IPS-20b (cell line): ENCODE data around the gene ADAMTS6.

Source experiments
- H3K27ac ChIP-seq: one replicate; pipeline ENCODE4 v1.5.1; 2013; ENCODE audit warnings: low read length
- H3K27me3 ChIP-seq: 2 replicates; pipeline ENCODE4 v1.6.1; 2013; ENCODE audit warnings: mild to moderate bottlenecking, low read length, inconsistent platforms; ENCODE audit not compliant: insufficient read depth
- H3K36me3 ChIP-seq: 2 replicates; pipeline ENCODE4 v1.6.1; 2013; ENCODE audit warnings: low read depth, mild to moderate bottlenecking, inconsistent platforms, low read length, moderate library complexity; ENCODE audit not compliant: insufficient read depth
- H3K4me1 ChIP-seq: 2 replicates; pipeline ENCODE4 v1.6.1; 2013; ENCODE audit warnings: mild to moderate bottlenecking, control low read depth, inconsistent platforms, low read length, moderate library complexity; ENCODE audit not compliant: insufficient read depth
- H3K4me3 ChIP-seq: 2 replicates; pipeline ENCODE4 v1.5.1; 2013; ENCODE audit warnings: mild to moderate bottlenecking, low read length, inconsistent platforms
- H3K9ac ChIP-seq: 2 replicates; pipeline ENCODE4 v1.6.1; 2013; ENCODE audit warnings: low read depth, mild to moderate bottlenecking, inconsistent platforms, low read length, moderate library complexity
- H3K9me3 ChIP-seq: 2 replicates; pipeline ENCODE4 v1.6.1; 2013; ENCODE audit warnings: mild to moderate bottlenecking, low read depth, low read length, inconsistent platforms; ENCODE audit not compliant: insufficient read depth

Gene ADAMTS6

GRCh38 chr5:65468633-65469032, 13.1 kb downstream of the ADAMTS6 start:
- Histone ChIP-seq H3K27ac (no peak overlapping the region), H3K9ac (no peak overlapping the region), H3K27me3 (no peaks in the 10 kb centered on the region), H3K4me3 (no peak overlapping the region), H3K4me1 (no peaks in the 10 kb centered on the region), H3K9me3 (no peaks in the 10 kb centered on the region), H3K36me3 (no peaks in the 10 kb centered on the region)

- Histone ChIP-seq H3K4me3 (no peak overlapping the region), H3K9me3 (no peaks in the 10 kb centered on the region), H3K27ac (no peak overlapping the region), H3K27me3 (no peaks in the 10 kb centered on the region), H3K36me3 (no peaks in the 10 kb centered on the region), H3K9ac (no peak overlapping the region), H3K4me1 (no peaks in the 10 kb centered on the region)
These were observed 19.5 kb downstream of the ADAMTS6 start for GRCh38 chr5:65462139-65462705.

GRCh38 chr5:65461490-65461889, 20.2 kb downstream of the ADAMTS6 start:
- Histone ChIP-seq H3K9me3 (no peaks in the 10 kb centered on the region), H3K9ac (no peak overlapping the region), H3K27me3 (no peaks in the 10 kb centered on the region), H3K36me3 (no peaks in the 10 kb centered on the region), H3K4me1 (no peaks in the 10 kb centered on the region), H3K4me3 (no peak overlapping the region), H3K27ac (no peak overlapping the region)

GRCh38 chr5:65459995-65460394, 21.7 kb downstream of the ADAMTS6 start:
- Histone ChIP-seq H3K36me3 (no peaks in the 10 kb centered on the region), H3K27me3 (no peaks in the 10 kb centered on the region), H3K4me3 (no peak overlapping the region), H3K4me1 (no peaks in the 10 kb centered on the region), H3K27ac (no peak overlapping the region), H3K9ac (no peak overlapping the region), H3K9me3 (no peaks in the 10 kb centered on the region)

- H3K27ac ChIP-seq, result no peak overlapping the region
- H3K9me3 ChIP-seq, result no peaks in the 10 kb centered on the region
- H3K27me3 ChIP-seq, result no peaks in the 10 kb centered on the region
- H3K4me1 ChIP-seq, result no peaks in the 10 kb centered on the region
- no peak overlapping the region for H3K4me3 ChIP-seq
- peaks cover 4% of the 10 kb centered on the region; the same call in 1 of the 2 replicates for H3K36me3 ChIP-seq
- no peak overlapping the region for H3K9ac ChIP-seq
These were observed 26.7 kb downstream of the ADAMTS6 start for GRCh38 chr5:65455064-65455463.

GRCh38 chr5:65451436-65451835, 30.3 kb downstream of the ADAMTS6 start:
- H3K27ac ChIP-seq, result no peak overlapping the region
- H3K9me3 ChIP-seq, result no peaks in the 10 kb centered on the region
- peaks cover 4% of the 10 kb centered on the region; the same call in 1 of the 2 replicates for H3K36me3 ChIP-seq
- H3K9ac ChIP-seq, result no peak overlapping the region
- no peaks in the 10 kb centered on the region for H3K4me1 ChIP-seq
- no peaks in the 10 kb centered on the region for H3K27me3 ChIP-seq
- H3K4me3 ChIP-seq, result no peak overlapping the region

- Histone ChIP-seq H3K36me3 (no peaks in the 10 kb centered on the region), H3K27ac (no peak overlapping the region), H3K27me3 (no peaks in the 10 kb centered on the region), H3K9me3 (no peaks in the 10 kb centered on the region), H3K4me1 (no peaks in the 10 kb centered on the region), H3K4me3 (no peak overlapping the region), H3K9ac (no peak overlapping the region)
These were observed 35.0 kb downstream of the ADAMTS6 start for GRCh38 chr5:65446682-65447081.

- no peaks in the 10 kb centered on the region for H3K27me3 ChIP-seq
- H3K4me1 ChIP-seq, result no peaks in the 10 kb centered on the region
- H3K36me3 ChIP-seq, result no peaks in the 10 kb centered on the region
- H3K9ac ChIP-seq, result no peak overlapping the region
- H3K4me3 ChIP-seq, result no peak overlapping the region
- no peaks in the 10 kb centered on the region for H3K9me3 ChIP-seq
- no peak overlapping the region for H3K27ac ChIP-seq
These were observed 39.9 kb downstream of the ADAMTS6 start for GRCh38 chr5:65441800-65442199.

GRCh38 chr5:65440456-65440855, 41.3 kb downstream of the ADAMTS6 start:
- no peak overlapping the region for H3K4me3 ChIP-seq
- H3K4me1 ChIP-seq, result no peaks in the 10 kb centered on the region
- H3K9ac ChIP-seq, result no peak overlapping the region
- H3K27ac ChIP-seq, result no peak overlapping the region
- H3K9me3 ChIP-seq, result no peaks in the 10 kb centered on the region
- no peaks in the 10 kb centered on the region for H3K36me3 ChIP-seq
- H3K27me3 ChIP-seq, result no peaks in the 10 kb centered on the region

- no peak overlapping the region for H3K27ac ChIP-seq
- H3K4me1 ChIP-seq, result no peaks in the 10 kb centered on the region
- H3K36me3 ChIP-seq, result no peaks in the 10 kb centered on the region
- H3K9me3 ChIP-seq, result no peaks in the 10 kb centered on the region
- H3K9ac ChIP-seq, result no peak overlapping the region
- H3K27me3 ChIP-seq, result no peaks in the 10 kb centered on the region
- H3K4me3 ChIP-seq, result no peak overlapping the region
These were observed 47.6 kb downstream of the ADAMTS6 start for GRCh38 chr5:65434122-65434521.

GRCh38 chr5:65426656-65427055, 55.1 kb downstream of the ADAMTS6 start:
- Histone ChIP-seq H3K36me3 (no peaks in the 10 kb centered on the region), H3K4me3 (no peak overlapping the region), H3K4me1 (no peaks in the 10 kb centered on the region), H3K9me3 (peaks cover 3% of the 10 kb centered on the region; the same call in 1 of the 2 replicates), H3K27ac (no peak overlapping the region), H3K9ac (no peak overlapping the region), H3K27me3 (no peaks in the 10 kb centered on the region)

GRCh38 chr5:65423623-65424022, 58.1 kb downstream of the ADAMTS6 start:
- Histone ChIP-seq H3K27ac (no peak overlapping the region), H3K4me3 (no peak overlapping the region), H3K4me1 (no peaks in the 10 kb centered on the region), H3K9me3 (peaks cover 11% of the 10 kb centered on the region), H3K27me3 (no peaks in the 10 kb centered on the region), H3K9ac (no peak overlapping the region), H3K36me3 (no peaks in the 10 kb centered on the region)
